ENCODE results near the gene C4orf51.
"Not testable (repeated sequence)": the region's sequence is repeated elsewhere in the genome, so short reads cannot be mapped to it uniquely, and the experiment has no call there.

Gene C4orf51

GRCh38 chr4:145679991-145680455, at the start of gene C4orf51:
Gene C4orf51, plus strand, starts transcription at chr4:145680146. Its CDS starts 58 bp downstream, at chr4:145680204.
- DNase-seq (ENCODE audit: low spot score): no peak

GRCh38 chr4:145635117-145635516, 44.8 kb upstream of the C4orf51 start:
- DNase-seq (ENCODE audit: low spot score): no peak

- DNase-seq (ENCODE audit: low spot score): no peak
Observed at GRCh38 chr4:145635630-145636029, 44.3 kb upstream of the C4orf51 start.

- no peak for DNase-seq (ENCODE audit: low spot score)
Observed at GRCh38 chr4:145639186-145639698, 40.7 kb upstream of the C4orf51 start.

- DNase-seq (ENCODE audit: low spot score): not testable (repeated sequence)
Observed at GRCh38 chr4:145640236-145640635, 39.7 kb upstream of the C4orf51 start.

GRCh38 chr4:145643295-145643694, 36.7 kb upstream of the C4orf51 start:
- no peak for DNase-seq (ENCODE audit: low spot score)

- no peak for DNase-seq (ENCODE audit: low spot score)
Observed at GRCh38 chr4:145644699-145645098, 35.2 kb upstream of the C4orf51 start.

GRCh38 chr4:145656156-145656555, 23.8 kb upstream of the C4orf51 start:
- DNase-seq (ENCODE audit: low spot score): no peak

- DNase-seq (ENCODE audit: low spot score): no peak
Observed at GRCh38 chr4:145660064-145660463, 19.9 kb upstream of the C4orf51 start.

GRCh38 chr4:145663194-145663593, 16.8 kb upstream of the C4orf51 start:
- no peak for DNase-seq (ENCODE audit: low spot score)

GRCh38 chr4:145665773-145666172, 14.2 kb upstream of the C4orf51 start:
- no peak for DNase-seq (ENCODE audit: low spot score)

- no peak for DNase-seq (ENCODE audit: low spot score)
Observed at GRCh38 chr4:145670422-145670821, 9.5 kb upstream of the C4orf51 start.

GRCh38 chr4:145679520-145679919, 426 bp upstream of the C4orf51 start:
- DNase-seq (ENCODE audit: low spot score): no peak

GRCh38 chr4:145680902-145681301, 956 bp downstream of the C4orf51 start:
- DNase-seq (ENCODE audit: low spot score): no peak

- DNase-seq (ENCODE audit: low spot score): no peak
Observed at GRCh38 chr4:145681518-145681917, 1.6 kb downstream of the C4orf51 start.

- no peak for DNase-seq (ENCODE audit: low spot score)
Observed at GRCh38 chr4:145681956-145682355, 2.0 kb downstream of the C4orf51 start.

GRCh38 chr4:145686991-145687390, 7.0 kb downstream of the C4orf51 start:
- DNase-seq (ENCODE audit: low spot score): no peak

- no peak for DNase-seq (ENCODE audit: low spot score)
Observed at GRCh38 chr4:145690610-145691009, 10.7 kb downstream of the C4orf51 start.

GRCh38 chr4:145691416-145691815, 11.5 kb downstream of the C4orf51 start:
- DNase-seq (ENCODE audit: low spot score): not testable (repeated sequence)

GRCh38 chr4:145694929-145695328, 15.0 kb downstream of the C4orf51 start:
- no peak for DNase-seq (ENCODE audit: low spot score)

- no peak for DNase-seq (ENCODE audit: low spot score)
Observed at GRCh38 chr4:145697332-145697731, 17.4 kb downstream of the C4orf51 start.

- no peak for DNase-seq (ENCODE audit: low spot score)
Observed at GRCh38 chr4:145698507-145698906, 18.6 kb downstream of the C4orf51 start.

- DNase-seq (ENCODE audit: low spot score): no peak
Observed at GRCh38 chr4:145703850-145704497, 24.0 kb downstream of the C4orf51 start.

GRCh38 chr4:145709336-145709735, 29.4 kb downstream of the C4orf51 start:
- DNase-seq (ENCODE audit: low spot score): no peak
